Activated naive CD4-positive, alpha-beta T cell treated with anti-CD3 and anti-CD28 coated beads, Interleukin-2, amount 50 U/mL, for 16 hours (primary cell): ENCODE measurements around the gene USP10.

ENCODE experiments used
- DNase-seq: peaks from one replicate; pipeline ENCODE4 v3.0.0-alpha.2; 2020

Gene USP10

DNA sequence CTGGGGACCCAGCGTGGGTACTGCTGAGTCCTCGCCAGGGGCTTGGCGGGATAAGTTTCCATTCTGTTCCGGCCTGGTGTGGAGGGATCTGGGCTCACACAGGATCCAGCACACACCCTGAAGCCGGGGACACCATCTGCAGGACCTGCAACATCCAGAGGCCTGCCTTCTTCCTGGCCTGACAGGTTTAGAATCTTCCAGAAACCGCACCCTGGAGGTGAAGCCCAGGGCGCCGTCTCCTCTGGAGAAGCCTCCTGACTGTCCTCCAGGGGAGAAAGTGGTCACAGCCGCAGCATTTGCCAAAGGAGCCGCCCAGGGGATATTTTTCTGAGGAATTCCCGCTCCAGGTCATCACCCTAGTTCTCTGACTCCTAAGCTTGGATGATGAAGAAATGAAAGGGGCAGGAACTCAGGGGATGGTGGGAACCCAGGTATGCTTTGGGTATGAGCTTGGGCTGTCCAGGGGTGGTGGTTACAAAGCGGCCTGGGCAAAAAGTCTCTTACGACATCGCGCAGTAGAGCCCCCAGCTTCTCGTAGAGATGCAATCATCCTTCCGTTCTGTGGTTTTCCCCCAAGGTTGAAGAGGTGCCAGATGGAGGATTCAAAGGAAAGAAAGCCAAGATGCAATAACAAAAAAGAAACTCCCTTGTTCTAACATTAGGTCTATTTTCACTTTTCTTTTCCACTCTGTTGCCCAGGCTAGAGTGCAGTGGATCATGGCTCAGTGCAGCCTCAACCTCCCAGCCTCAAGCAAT lies 110.9 kb downstream of the USP10 start:
- DNase-seq = no peak

DNA sequence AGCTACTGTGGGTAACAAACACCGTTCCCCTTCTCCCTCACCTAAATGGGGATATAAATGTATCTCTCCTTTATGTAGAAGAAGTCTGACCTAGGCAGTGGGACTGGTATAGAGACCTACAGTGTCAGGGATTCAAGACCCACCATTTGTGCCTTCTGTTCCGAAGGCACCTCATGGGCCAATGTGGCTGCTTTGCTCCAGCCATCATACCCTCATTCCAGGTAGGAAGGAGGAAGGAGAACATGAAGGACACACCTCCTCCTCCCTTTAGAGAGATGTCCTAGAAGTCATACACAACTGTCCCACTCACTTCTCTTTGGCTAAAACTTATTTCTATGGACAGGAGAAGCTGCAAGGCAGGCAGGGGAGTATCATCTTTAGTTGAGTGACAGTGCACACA lies 111.7 kb downstream of the USP10 start:
- no peak for DNase-seq

- no peak for DNase-seq
Observed at GRCh38 chr16:84813141-84813934, 113.5 kb downstream of the USP10 start.

GRCh38 chr16:84815462-84815861 lies 115.7 kb downstream of the USP10 start:
- no peak for DNase-seq

DNA sequence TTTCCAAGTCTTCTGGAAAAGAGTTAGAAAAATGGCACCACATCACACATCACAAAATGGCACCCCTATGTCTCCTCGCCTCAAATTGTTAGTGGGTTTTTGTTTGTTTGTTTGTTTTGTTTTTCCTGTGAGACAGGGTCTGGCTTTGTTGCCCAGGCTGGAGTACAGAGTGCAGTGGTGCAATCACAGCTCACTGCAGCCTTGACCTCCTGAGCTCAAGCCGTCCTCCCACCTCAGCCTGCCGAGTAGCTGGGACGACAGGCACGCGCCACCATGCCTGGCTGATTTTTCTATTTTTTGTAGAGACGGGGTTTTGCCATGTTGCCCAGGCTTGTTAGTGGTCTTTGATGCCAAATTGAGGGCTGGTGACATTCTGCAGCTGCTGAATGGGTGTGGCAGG lies 116.2 kb downstream of the USP10 start:
- no peak for DNase-seq

DNA sequence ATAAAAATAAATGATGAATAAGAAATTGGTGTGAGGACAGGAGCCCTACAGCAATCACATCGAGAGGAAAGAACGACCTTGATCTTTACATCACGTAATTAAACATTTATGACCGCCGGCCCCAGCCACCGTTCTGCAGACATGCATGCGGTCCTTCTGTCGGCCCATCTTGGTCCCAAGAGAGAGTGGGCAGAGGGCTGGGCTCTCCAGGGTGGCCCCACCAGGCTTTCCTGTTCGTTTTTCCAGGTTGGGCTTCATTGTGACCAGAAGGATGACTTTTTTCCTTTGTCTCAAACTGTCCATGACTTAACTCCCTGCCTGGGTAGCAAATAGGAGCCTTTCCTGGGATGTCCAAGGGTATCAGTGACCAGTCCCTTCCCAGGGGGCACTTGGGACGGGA lies 116.7 kb downstream of the USP10 start:
- no peak for DNase-seq

DNA sequence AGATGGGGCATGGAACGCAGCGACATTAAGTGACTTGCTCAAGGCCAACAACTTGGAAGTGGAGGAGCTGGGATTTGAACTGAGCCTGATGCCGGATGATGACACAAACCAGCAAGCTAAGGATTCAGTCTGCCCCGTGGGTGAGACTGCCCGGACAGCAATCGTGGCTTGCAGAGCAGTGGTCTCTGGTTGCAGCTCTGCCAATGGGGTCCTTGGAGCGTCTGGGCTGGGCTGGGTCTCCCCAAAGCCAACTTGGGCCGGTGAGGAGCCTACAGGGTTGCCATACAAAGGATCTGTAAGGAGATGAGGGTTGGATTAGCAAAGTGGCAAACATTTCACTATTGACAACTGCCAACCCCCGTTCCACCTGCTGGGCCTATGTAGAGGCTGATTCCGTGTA lies 117.4 kb downstream of the USP10 start:
- no peak for DNase-seq

DNA sequence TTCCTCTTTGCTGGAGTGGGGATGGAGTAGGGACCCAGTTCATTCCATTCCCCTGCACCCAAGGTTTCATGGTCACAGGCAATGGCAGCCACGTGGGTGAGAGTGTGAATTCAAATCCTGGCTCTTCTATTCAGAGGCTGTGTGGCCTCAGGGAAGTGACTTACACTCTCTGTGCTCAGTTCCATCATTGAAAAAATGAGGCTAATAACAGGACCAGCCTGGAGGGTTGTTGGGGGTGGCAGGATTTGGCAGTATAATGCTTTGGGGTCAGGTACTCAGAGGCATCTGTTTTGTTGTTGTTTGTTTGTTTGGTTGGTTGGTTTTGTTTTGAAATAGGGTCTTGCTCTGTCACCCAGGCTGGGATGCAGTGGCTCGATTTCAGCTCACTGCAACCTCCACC lies 117.8 kb downstream of the USP10 start:
- no peak for DNase-seq

DNA sequence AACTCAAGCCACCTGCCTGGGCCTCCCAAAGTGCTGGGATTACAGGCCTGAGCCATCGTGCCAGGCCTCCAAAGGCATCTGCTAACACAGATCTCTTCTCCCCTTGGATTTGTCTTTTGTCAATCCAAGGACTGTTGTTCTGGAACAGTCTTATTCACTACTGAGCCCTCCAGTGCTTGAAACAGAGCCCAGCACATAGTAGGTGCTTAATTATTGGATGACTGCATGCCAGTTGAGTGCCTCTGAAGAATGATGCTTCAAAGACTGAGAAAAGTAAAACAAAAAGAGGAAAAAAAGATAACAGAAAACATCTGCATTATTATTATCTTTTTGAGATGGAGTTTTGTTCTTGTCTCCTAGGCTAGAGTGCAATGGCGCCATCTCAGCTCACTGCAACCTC lies 118.3 kb downstream of the USP10 start:
- DNase-seq = no peak

DNA sequence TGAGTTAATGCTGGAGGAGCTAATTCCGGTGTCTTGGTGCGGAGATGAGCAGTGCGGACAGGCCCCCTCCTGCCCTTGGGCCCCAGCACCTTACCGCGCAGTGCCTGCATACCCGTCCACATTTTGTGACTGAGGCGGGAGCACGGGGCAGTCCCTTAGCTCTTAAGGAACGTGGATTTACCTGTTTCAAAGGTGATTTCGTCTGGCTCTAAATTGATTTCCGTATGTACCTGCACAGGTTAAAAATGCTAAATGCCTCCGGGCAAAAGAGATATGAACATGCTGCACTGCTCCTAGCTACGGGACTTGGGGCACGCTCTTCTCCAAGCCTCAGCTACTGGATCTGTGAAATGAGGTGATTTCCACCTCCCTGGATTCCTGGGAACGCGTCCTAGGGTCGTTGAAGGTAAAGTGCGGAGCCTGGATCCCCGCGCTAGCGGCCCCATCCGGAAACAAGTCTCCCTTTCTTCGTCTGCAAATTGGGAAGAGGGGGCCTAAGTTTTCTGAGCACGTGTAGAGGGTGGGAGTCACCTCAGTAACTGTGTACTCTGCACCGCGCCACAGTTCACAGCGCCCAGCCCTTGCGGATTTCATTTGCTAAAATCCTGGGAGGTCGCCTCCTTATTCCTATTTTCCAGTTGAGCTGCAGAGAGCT lies 119.3 kb downstream of the USP10 start:
- no peak for DNase-seq

- DNase-seq = peak; percentile 93
Observed at GRCh38 chr16:84819644-84820304, 120.0 kb downstream of the USP10 start, which contains the start of gene CRISPLD2. Gene CRISPLD2, plus strand, starts transcription at chr16:84819985. Its CDS starts 18,511 bp downstream, at chr16:84838496.

GRCh38 chr16:84820305-84820684 lies 120.5 kb downstream of the USP10 start:
- DNase-seq = no peak

DNA sequence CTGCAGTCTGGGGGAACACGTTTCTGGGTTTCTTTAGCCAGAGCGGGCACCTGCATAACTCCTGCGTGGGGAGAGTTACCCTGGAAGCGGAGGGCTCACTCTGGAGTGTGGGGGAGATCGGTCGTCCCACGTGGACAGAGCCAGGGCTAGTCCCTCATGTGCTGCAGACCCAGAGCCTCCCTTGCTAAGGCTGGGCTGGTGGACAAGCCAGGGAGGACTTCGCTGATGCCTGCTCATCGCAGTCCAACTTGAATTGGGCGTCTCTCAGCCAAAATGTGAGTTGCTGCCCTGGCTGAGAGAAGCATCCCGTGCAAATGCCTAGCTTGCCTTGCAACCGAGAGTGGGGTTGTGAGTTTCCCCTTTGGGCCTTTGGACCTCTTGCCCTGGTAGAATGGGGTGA lies 121.0 kb downstream of the USP10 start:
- no peak for DNase-seq

- no peak for DNase-seq
Observed at GRCh38 chr16:84821179-84821578, 121.4 kb downstream of the USP10 start.

GRCh38 chr16:84821728-84822689 lies 122.2 kb downstream of the USP10 start:
- DNase-seq = no peak

DNA sequence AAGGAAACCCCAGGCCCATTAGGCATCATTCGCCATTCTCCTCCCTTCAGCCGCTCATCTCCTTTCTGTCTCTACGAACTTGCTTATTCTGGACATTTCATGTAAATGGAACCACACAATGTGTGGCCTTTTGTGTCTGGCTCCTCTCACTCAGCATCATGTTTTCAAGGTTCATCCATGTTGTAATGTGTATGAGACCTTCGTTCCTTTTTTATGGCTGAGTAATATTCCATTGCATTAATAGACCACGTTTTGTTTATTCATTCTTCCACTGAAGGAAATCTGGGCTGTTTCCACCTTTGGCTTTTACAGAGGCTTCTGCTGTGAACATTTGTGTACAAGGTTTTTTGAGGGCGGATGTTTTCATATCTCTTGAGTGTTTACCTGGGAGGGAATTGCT lies 123.2 kb downstream of the USP10 start:
- no peak for DNase-seq

DNA sequence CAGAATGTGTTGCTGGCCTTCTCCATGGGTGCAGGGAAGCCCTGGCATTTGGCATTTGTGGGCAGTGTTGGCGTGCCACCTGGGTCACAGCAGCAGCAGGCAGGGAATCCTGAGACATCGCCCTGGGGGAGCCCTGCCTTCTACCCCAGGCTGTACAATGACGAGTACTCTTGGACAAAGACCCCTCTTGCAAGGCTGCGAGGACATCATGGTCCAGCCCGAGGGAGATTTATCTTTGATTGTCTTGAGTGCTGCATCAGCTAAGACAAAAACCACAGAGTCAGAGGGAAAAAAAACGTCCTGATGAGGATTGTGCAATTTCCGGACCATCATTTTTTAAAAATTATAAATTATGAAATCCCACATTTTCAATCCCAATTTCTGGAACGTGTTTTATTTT lies 123.7 kb downstream of the USP10 start:
- no peak for DNase-seq

- no peak for DNase-seq
Observed at GRCh38 chr16:84823926-84824325, 124.1 kb downstream of the USP10 start.

DNA sequence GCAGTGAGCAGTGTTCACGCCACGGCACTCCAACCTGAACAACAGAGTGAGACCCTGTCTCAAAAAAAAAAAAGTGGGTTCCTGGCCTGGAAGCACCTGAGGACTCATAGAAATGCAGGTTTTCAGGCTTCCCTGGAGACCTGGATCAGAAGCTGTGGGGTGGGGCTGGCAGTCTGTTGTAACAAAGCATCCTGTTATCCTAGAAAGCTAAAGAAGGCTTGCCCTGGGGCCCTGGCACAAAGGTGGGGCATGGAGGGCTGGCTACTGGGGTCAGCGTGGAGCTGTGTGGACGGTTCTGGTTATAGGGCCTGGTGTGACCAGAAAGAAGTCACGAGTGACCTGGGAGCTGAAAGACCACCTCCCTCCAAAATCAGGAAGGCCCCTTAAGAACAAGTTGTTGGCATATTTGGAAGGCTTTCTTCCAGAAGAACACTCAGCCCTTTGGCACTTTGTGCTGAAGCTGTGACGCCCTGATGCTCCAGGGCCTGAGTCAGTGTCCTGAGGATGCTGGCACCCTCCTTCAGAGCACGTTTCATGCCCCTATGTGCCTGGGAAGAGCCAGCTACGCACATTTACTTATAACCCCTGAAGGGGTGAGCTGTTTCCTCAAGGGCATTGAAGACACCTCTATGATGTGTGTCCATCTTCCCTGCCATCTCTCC lies 126.2 kb downstream of the USP10 start:
- DNase-seq = no peak

GRCh38 chr16:84826558-84826941 lies 126.8 kb downstream of the USP10 start:
- DNase-seq = no peak

GRCh38 chr16:84827131-84827574 lies 127.4 kb downstream of the USP10 start:
- DNase-seq = no peak
